Astrocyte (in vitro differentiated cells and primary cell): Measurements from ENCODE around the gene GABBR1. TPM values are rescaled to one million over a fixed set of nuclear protein-coding genes. Genes with fewer than 3 reads are reported as not detected.

Experiments
- DNase-seq: peaks from one replicate; pipeline ENCODE4 v3.0.0-alpha.2; 2010; ENCODE audit warnings: low read depth
- FAIRE-seq: peaks from 2 replicates; lab custom pipeline; 2011; peaks lifted over from hg19 to GRCh38; lab: Jason Lieb, UNC
- H2AFZ ChIP-seq: 2 replicates; pipeline ENCODE4 v1.6.0; 2012; ENCODE audit warnings: low read depth, low read length, inconsistent platforms
- H3K27ac ChIP-seq: 2 replicates; pipeline ENCODE4 v1.5.1; 2011; ENCODE audit warnings: low read depth, low read length, inconsistent platforms
- H3K27me3 ChIP-seq: 2 replicates; pipeline ENCODE4 v1.6.0; 2011; ENCODE audit warnings: low read length, inconsistent platforms; ENCODE audit not compliant: insufficient read depth
- H3K36me3 ChIP-seq: 2 replicates; pipeline ENCODE4 v1.5.1; 2011; ENCODE audit warnings: low read length, inconsistent platforms; ENCODE audit not compliant: insufficient read depth
- H3K4me1 ChIP-seq: 2 replicates; pipeline ENCODE4 v1.5.1; 2011; ENCODE audit warnings: low read length, inconsistent platforms; ENCODE audit not compliant: insufficient read depth
- H3K4me2 ChIP-seq: 2 replicates; pipeline ENCODE4 v1.6.0; 2012; ENCODE audit warnings: low read length, inconsistent platforms
- H3K4me3 ChIP-seq: 2 replicates; pipeline ENCODE4 v1.5.1; 2011; ENCODE audit warnings: low read depth, mild to moderate bottlenecking, low read length, inconsistent platforms; ENCODE audit not compliant: insufficient read depth
- H3K79me2 ChIP-seq: 2 replicates; pipeline ENCODE4 v1.6.0; 2012; ENCODE audit warnings: mild to moderate bottlenecking, low read length, inconsistent platforms; ENCODE audit not compliant: insufficient read depth
- H3K9ac ChIP-seq: 2 replicates; pipeline ENCODE4 v1.6.0; 2012; ENCODE audit warnings: mild to moderate bottlenecking, low read length, inconsistent platforms
- H3K9me3 ChIP-seq: 2 replicates; pipeline ENCODE4 v1.5.1; 2012; ENCODE audit warnings: low read depth, mild to moderate bottlenecking, low read length, inconsistent platforms; ENCODE audit not compliant: insufficient read depth
- H4K20me1 ChIP-seq: 2 replicates; pipeline ENCODE4 v1.6.0; 2012; ENCODE audit warnings: low read length, inconsistent platforms; ENCODE audit not compliant: insufficient read depth
- H3K27ac Mint-ChIP-seq: one replicate; pipeline ENCODE4 v1.8.0; 2021; ENCODE audit warnings: mild to moderate bottlenecking, mixed read lengths; ENCODE audit not compliant: unreplicated experiment
- H3K27me3 Mint-ChIP-seq: one replicate; pipeline ENCODE4 v1.8.0; 2021; ENCODE audit warnings: low read depth, mixed read lengths; ENCODE audit not compliant: unreplicated experiment
- H3K36me3 Mint-ChIP-seq: one replicate; pipeline ENCODE4 v1.8.0; 2021; ENCODE audit warnings: low read depth, mixed read lengths; ENCODE audit not compliant: unreplicated experiment
- H3K4me1 Mint-ChIP-seq: one replicate; pipeline ENCODE4 v1.8.0; 2021; ENCODE audit warnings: low read depth, mixed read lengths; ENCODE audit not compliant: unreplicated experiment
- H3K4me3 Mint-ChIP-seq: one replicate; pipeline ENCODE4 v1.8.0; 2021; ENCODE audit warnings: mild to moderate bottlenecking, moderate library complexity, mixed read lengths; ENCODE audit not compliant: unreplicated experiment
- H3K9me3 Mint-ChIP-seq: one replicate; pipeline ENCODE4 v1.8.0; 2021; ENCODE audit warnings: mild to moderate bottlenecking, mixed read lengths; ENCODE audit not compliant: unreplicated experiment
- CTCF ChIP-seq: IDR thresholded peaks from 2 replicates; pipeline ENCODE4 v1.5.1; 2011; ENCODE audit warnings: low read depth, mild to moderate bottlenecking, inconsistent platforms, low read length, moderate library complexity; ENCODE audit not compliant: insufficient read depth
- EZH2 ChIP-seq: IDR thresholded peaks from 2 replicates; pipeline ENCODE4 v1.6.1; 2012; ENCODE audit warnings: mild to moderate bottlenecking, low read length, inconsistent platforms; ENCODE audit not compliant: insufficient read depth
- total RNA-seq: library from RNA; stranded (reverse); gene quantifications from 2 replicates; pipeline ENCODE4 v1.2.1, GENCODE V29; 2021

The GABBR1 gene
- total RNA-seq, 1 donor from 2014 or later: 66.3 TPM

GRCh38 chr6:29641430-29642148 is 8.6 kb upstream of the GABBR1 start:
- Histone ChIP-seq H3K9me3 (no peaks in the 10 kb centered on the region), H3K4me1 (no peaks in the 10 kb centered on the region), H3K4me2 (no peak overlapping the region), H4K20me1 (no peaks in the 10 kb centered on the region), H3K9ac (no peak overlapping the region), H3K27me3 (no peaks in the 10 kb centered on the region), H3K27ac (no peak overlapping the region), H3K4me3 (no peak overlapping the region), H3K79me2 (no peaks in the 10 kb centered on the region), H3K36me3 (no peaks in the 10 kb centered on the region), H2AFZ (no peak overlapping the region)
- H3K4me1 Mint-ChIP-seq: peaks cover 2% of the 10 kb centered on the region
- no peaks in the 10 kb centered on the region for H3K9me3 Mint-ChIP-seq
- no peak for FAIRE-seq
- H3K27me3 Mint-ChIP-seq: peaks cover 5% of the 10 kb centered on the region
- peak overlapping the region; percentile 37 for H3K4me3 Mint-ChIP-seq
- no peaks in the 10 kb centered on the region for H3K36me3 Mint-ChIP-seq
- TF ChIP-seq EZH2: no peak
- TF ChIP-seq CTCF: no peak
- no peak for DNase-seq
- no peak overlapping the region for H3K27ac Mint-ChIP-seq

- no peak for TF ChIP-seq CTCF
- TF ChIP-seq EZH2: no peak
Measured at GRCh38 chr6:29637247-29637646, 4.3 kb upstream of the GABBR1 start.

GRCh38 chr6:29633534-29633905 is 537 bp upstream of the GABBR1 start:
- Histone ChIP-seq H3K36me3 (no peaks in the 10 kb centered on the region), H3K9me3 (no peaks in the 10 kb centered on the region), H4K20me1 (peaks cover 17% of the 10 kb centered on the region), H3K27me3 (no peaks in the 10 kb centered on the region), H3K9ac (peak overlapping the region; percentile 82), H3K4me2 (peak overlapping the region; percentile 100), H3K4me1 (peaks cover 31% of the 10 kb centered on the region), H3K79me2 (peaks cover 10% of the 10 kb centered on the region), H3K4me3 (peak overlapping the region; percentile 79), H3K27ac (no peak overlapping the region), H2AFZ (peak overlapping the region; percentile 91)
- Mint-ChIP-seq H3K27me3 (no peaks in the 10 kb centered on the region), H3K4me3 (peak overlapping the region; percentile 87), H3K4me1 (peaks cover 22% of the 10 kb centered on the region), H3K9me3 (no peaks in the 10 kb centered on the region), H3K36me3 (no peaks in the 10 kb centered on the region), H3K27ac (peak overlapping the region; percentile 82)
- peak; percentile 10 for DNase-seq
- FAIRE-seq: no peak
- no peak for TF ChIP-seq CTCF
- no peak for TF ChIP-seq EZH2

More at GRCh38 chr6:29637247-29637646, 4.3 kb upstream of the GABBR1 start:
- Histone ChIP-seq H3K4me3 (no peak overlapping the region), H3K9ac (no peak overlapping the region), H3K4me2 (no peak overlapping the region), H4K20me1 (no peaks in the 10 kb centered on the region), H3K27me3 (no peaks in the 10 kb centered on the region), H3K36me3 (no peaks in the 10 kb centered on the region), H3K79me2 (no peaks in the 10 kb centered on the region), H3K9me3 (no peaks in the 10 kb centered on the region), H3K27ac (no peak overlapping the region), H2AFZ (no peak overlapping the region), H3K4me1 (peaks cover 7% of the 10 kb centered on the region)
- H3K36me3 Mint-ChIP-seq: no peaks in the 10 kb centered on the region
- peaks cover 3% of the 10 kb centered on the region for H3K27me3 Mint-ChIP-seq
- H3K4me1 Mint-ChIP-seq: peaks cover 9% of the 10 kb centered on the region
- no peak overlapping the region for H3K27ac Mint-ChIP-seq
- no peak overlapping the region for H3K4me3 Mint-ChIP-seq
- FAIRE-seq (no peak), DNase-seq (no peak)
- no peaks in the 10 kb centered on the region for H3K9me3 Mint-ChIP-seq
